A549 (cell line): ENCODE results near the gene MAPRE3. TPM values are rescaled to one million over a fixed set of nuclear protein-coding genes. Genes with fewer than 3 reads are reported as not detected.

ENCODE experiments used
- ATAC-seq, 2 experiments: fragments of 200-7000 bp in 1 of 2; fragments of >200 bp in 1 of 2; cut with Nextera tagmentation in 1 of 2; cut with Tn5 transposase in 1 of 2; 3 replicates each; pipeline versions ENCODE4 v1.8.0 to v1.9.1; 2018 to 2020; ENCODE audit warnings: mild to moderate bottlenecking in 1 of 2, moderate library complexity in 1 of 2
- CTCF ChIA-PET: fragments of 300-600 bp; sonication (Branson Sonifier 250); formaldehyde crosslinking; extraction: SDS; loops from one replicate; lab custom pipeline; 2021; ENCODE audit warnings: antibody characterized with exemption, inconsistent platforms; lab: Yijun Ruan, JAX
- POLR2A ChIA-PET: fragments of 350-600 bp; formaldehyde crosslinking; extraction: SDS; loops from one replicate; lab custom pipeline; 2021; ENCODE audit warnings: antibody characterized with exemption, inconsistent platforms; lab: Yijun Ruan, JAX
- DNase-seq, 2 experiments: peaks; one replicate each; pipeline versions ENCODE4 v3.0.0 to v3.0.0-alpha.2; 2011 to 2016; ENCODE audit warnings: low read depth in 1 of 2, low spot score in 1 of 2
- FAIRE-seq: peaks from 2 replicates; lab custom pipeline; 2011; peaks lifted over from hg19 to GRCh38; lab: Jason Lieb, UNC
- H3K27ac ChIP-seq, 2 experiments: fragments of >200 bp; sonication (Bioruptor Twin); formaldehyde crosslinking; 3 replicates each; pipeline ENCODE4 v1.5.1; 2016 to 2017
- H3K4me1 ChIP-seq: fragments of >200 bp; sonication (Bioruptor Twin); formaldehyde crosslinking; 3 replicates; pipeline ENCODE4 v1.6.1; 2016
- H3K4me2 ChIP-seq: fragments of >200 bp; sonication (Bioruptor Twin); formaldehyde crosslinking; 3 replicates; pipeline ENCODE4 v1.6.1; 2016
- H3K4me3 ChIP-seq: fragments of >200 bp; sonication (Bioruptor Twin); formaldehyde crosslinking; 3 replicates; pipeline ENCODE4 v1.5.1; 2016
- H3K9me3 ChIP-seq: fragments of >200 bp; sonication (Bioruptor Twin); formaldehyde crosslinking; 3 replicates; pipeline ENCODE4 v1.6.1; 2016
- BHLHE40 ChIP-seq: IDR thresholded peaks from 2 replicates; pipeline ENCODE4 v1.6.1; 2012; ENCODE audit warnings: low read depth, low read length, inconsistent platforms
- CBX2 ChIP-seq: fragments of 200-600 bp; sonication (generic); IDR thresholded peaks from 2 replicates; pipeline ENCODE4 v1.6.1; 2016; ENCODE audit warnings: low read depth, mild to moderate bottlenecking, borderline replicate concordance
- CHD2 ChIP-seq: fragments of 150-350 bp; IDR thresholded peaks from 2 replicates; pipeline ENCODE4 v1.6.1; 2014; ENCODE audit warnings: low read length; ENCODE audit not compliant: partially characterized antibody
- EHF ChIP-seq: fragments of 250-450 bp; sonication (Bioruptor Pico); IDR thresholded peaks from 2 replicates; pipeline ENCODE4 v1.5.0; 2020; ENCODE audit warnings: mild to moderate bottlenecking
- EP300 ChIP-seq, 2 experiments: fragments of >200 bp; sonication (Bioruptor Twin); formaldehyde crosslinking; IDR thresholded peaks; 2 replicates in 1 of 2; 3 replicates in 1 of 2; pipeline ENCODE4 v1.6.1; 2016 to 2017
- ESRRA ChIP-seq: fragments of 150-350 bp; IDR thresholded peaks from 2 replicates; pipeline ENCODE4 v1.6.1; 2014; ENCODE audit warnings: mild to moderate bottlenecking, low read length, borderline replicate concordance
- FOSL2 ChIP-seq, 2 experiments: fragments of 450-650 bp in 1 of 2; fragments of >200 bp in 1 of 2; sonication (Bioruptor Twin) in 1 of 2; formaldehyde crosslinking; IDR thresholded peaks; 2 replicates each; pipeline versions ENCODE4 v1.5.0 to v1.6.1; 2016 to 2020; ENCODE audit warnings: mild to moderate bottlenecking in 1 of 2, moderate library complexity in 1 of 2
- GATA3 ChIP-seq: IDR thresholded peaks from 2 replicates; pipeline ENCODE4 v1.6.1; 2012; ENCODE audit warnings: borderline replicate concordance
- HES2 ChIP-seq: fragments of >200 bp; sonication (Bioruptor Twin); formaldehyde crosslinking; IDR thresholded peaks from 2 replicates; pipeline ENCODE4 v1.6.1; 2016
- HEYL ChIP-seq: fragments of 250-450 bp; sonication (Bioruptor Pico); IDR thresholded peaks from 2 replicates; pipeline ENCODE4 v1.8.0; 2021; ENCODE audit warnings: mild to moderate bottlenecking, moderate library complexity
- KDM1A ChIP-seq: fragments of 200-600 bp; sonication (generic); IDR thresholded peaks from 2 replicates; pipeline ENCODE4 v1.6.1; 2016; ENCODE audit warnings: low read depth, mild to moderate bottlenecking
- KDM5A ChIP-seq: fragments of 200-600 bp; sonication (generic); IDR thresholded peaks from 2 replicates; pipeline ENCODE4 v1.6.1; 2016; ENCODE audit warnings: antibody characterized with exemption, mild to moderate bottlenecking
- MYC ChIP-seq: IDR thresholded peaks from 2 replicates; pipeline ENCODE4 v1.6.1; 2012; ENCODE audit warnings: mild to moderate bottlenecking, inconsistent platforms, low read length, improper control_type of control experiment, borderline replicate concordance
- NFE2L2 ChIP-seq: fragments of 150-350 bp; conservative IDR thresholded peaks from 2 replicates; pipeline ENCODE4 v1.6.1; 2014; ENCODE audit warnings: low read length
- RAD21 ChIP-seq, 2 experiments: fragments of >200 bp in 1 of 2; sonication (Bioruptor Twin) in 1 of 2; formaldehyde crosslinking in 1 of 2; IDR thresholded peaks in 1 of 2; conservative IDR thresholded peaks in 1 of 2; 2 replicates in 1 of 2; 3 replicates in 1 of 2; pipeline ENCODE4 v1.6.1; 2012 to 2018; ENCODE audit warnings: inconsistent platforms in 1 of 2
- RARB ChIP-seq: fragments of 250-450 bp; sonication (Bioruptor Pico); IDR thresholded peaks from 2 replicates; pipeline ENCODE4 v1.8.0; 2021; ENCODE audit warnings: mild to moderate bottlenecking, moderate library complexity
- RCOR1 ChIP-seq: fragments of 150-350 bp; IDR thresholded peaks from 2 replicates; pipeline ENCODE4 v1.6.1; 2014; ENCODE audit warnings: antibody characterized with exemption, low read length, low read depth
- RFX5 ChIP-seq: fragments of 450-650 bp; IDR thresholded peaks from 2 replicates; pipeline ENCODE4 v1.7.1; 2014; ENCODE audit warnings: antibody characterized with exemption, mild to moderate bottlenecking, moderate library complexity
- RNF2 ChIP-seq: fragments of 200-600 bp; sonication (generic); IDR thresholded peaks from 2 replicates; pipeline ENCODE4 v1.6.1; 2016; ENCODE audit warnings: low read depth, mild to moderate bottlenecking, antibody characterized with exemption, moderate library complexity, borderline replicate concordance
- SMC3 ChIP-seq: fragments of >200 bp; sonication (Bioruptor Twin); formaldehyde crosslinking; IDR thresholded peaks from 3 replicates; pipeline ENCODE4 v1.6.1; 2018; ENCODE audit warnings: inconsistent platforms
- TFCP2L1 ChIP-seq: fragments of 250-450 bp; sonication (Bioruptor Pico); IDR thresholded peaks from 2 replicates; pipeline ENCODE4 v1.5.0; 2021; ENCODE audit warnings: mild to moderate bottlenecking
- TP53 ChIP-seq: fragments of 250-450 bp; sonication (Bioruptor Pico); IDR thresholded peaks from 2 replicates; pipeline ENCODE4 v1.5.0; 2021; ENCODE audit warnings: mild to moderate bottlenecking, moderate library complexity
- ZC3H11A ChIP-seq: fragments of 450-650 bp; IDR thresholded peaks from 2 replicates; pipeline ENCODE4 v1.6.1; 2014; ENCODE audit warnings: antibody characterized with exemption, mild to moderate bottlenecking
- WGBS: methylation state at CpG from one replicate; pipeline ENCODE4 v1.1.6; 2017; ENCODE audit errors: missing lambda C conversion rate; 5-methylcytosine and 5-hydroxymethylcytosine counted together
- polyA plus RNA-seq, 4 experiments: library from polyadenylated mRNA; depleted of rRNA in 3 of 4; stranded (reverse); fragments of >200 nt; fragmentation: RNase III in 1 of 4; extraction: RNeasy Plus Mini Kit Qiagen cat#74134 plus additional on column Dnase treatment in 1 of 4; gene quantifications; 2 replicates in 3 of 4; 3 replicates in 1 of 4; pipeline ENCODE4 v1.2.3, GENCODE V29; 2011 to 2017
- TF ChIP-seq, protein P1 (sequence below): IDR thresholded peaks from 2 replicates; pipeline ENCODE4 v1.6.1; 2012
- TF ChIP-seq, protein P2 (sequence below): IDR thresholded peaks from 2 replicates; pipeline ENCODE4 v1.6.1; 2012
- TF ChIP-seq, protein P3 (sequence below): fragments of 250-450 bp; sonication (Bioruptor Pico); IDR thresholded peaks from 2 replicates; pipeline ENCODE4 v1.5.0; 2020; ENCODE audit warnings: low read depth, mild to moderate bottlenecking, moderate library complexity
- TF ChIP-seq, protein P4 (sequence below): fragments of 200-600 bp; sonication (generic); IDR thresholded peaks from 2 replicates; pipeline ENCODE4 v1.6.1; 2016; ENCODE audit warnings: antibody characterized with exemption, mild to moderate bottlenecking, moderate library complexity
- TF ChIP-seq, protein P5 (sequence below): IDR thresholded peaks from 2 replicates; pipeline ENCODE4 v1.6.1; 2012; ENCODE audit warnings: low read depth, borderline replicate concordance

The MAPRE3 gene
- polyA plus RNA-seq, 2 of the 4 experiments (the other 2 are of a cell fraction) = 12.1 to 21.5 TPM

GRCh38 chr2:26994983-26995382 lies 24.5 kb downstream of the MAPRE3 start:
- FAIRE-seq (no peak), ATAC-seq (no peak), DNase-seq (no peak)
- no peak overlapping the region for H3K4me2 ChIP-seq
- WGBS = 60% methylated on average over 1 of the region's 1 CpG
- H3K4me1 ChIP-seq = no peaks in the 10 kb centered on the region
- H3K4me3 ChIP-seq = no peak overlapping the region
- no peaks in the 10 kb centered on the region for H3K9me3 ChIP-seq
- ChIA-PET CTCF (interaction anchor here (0.6 to 6.9 kb wide), 10 partner anchors 10 to 308 kb away, joined by 3 to 58 read pairs (median 8); no protein-coding TSS in a partner anchor), POLR2A (no interaction called here)
- H3K27ac ChIP-seq = no peak overlapping the region
- TF ChIP-seq BHLHE40 (no peak), KDM1A (no peak), RAD21 (conservative IDR thresholded peaks at IDR 0.05 in 1 of 2, IDR thresholded peaks at IDR 0.05 in 1 of 2) (no peak), GATA3 (no peak), EHF (no peak), HEYL (CRISPR knock-in tag) (no peak), RFX5 (no peak), MYC (no peak), TP53 (CRISPR knock-in tag) (no peak), CHD2 (no peak), KDM5A (no peak)
- TF ChIP-seq, protein P1, sequence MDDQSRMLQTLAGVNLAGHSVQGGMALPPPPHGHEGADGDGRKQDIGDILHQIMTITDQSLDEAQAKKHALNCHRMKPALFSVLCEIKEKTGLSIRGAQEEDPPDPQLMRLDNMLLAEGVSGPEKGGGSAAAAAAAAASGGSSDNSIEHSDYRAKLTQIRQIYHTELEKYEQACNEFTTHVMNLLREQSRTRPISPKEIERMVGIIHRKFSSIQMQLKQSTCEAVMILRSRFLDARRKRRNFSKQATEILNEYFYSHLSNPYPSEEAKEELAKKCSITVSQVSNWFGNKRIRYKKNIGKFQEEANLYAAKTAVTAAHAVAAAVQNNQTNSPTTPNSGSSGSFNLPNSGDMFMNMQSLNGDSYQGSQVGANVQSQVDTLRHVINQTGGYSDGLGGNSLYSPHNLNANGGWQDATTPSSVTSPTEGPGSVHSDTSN = no peak
- TF ChIP-seq, protein P2, sequence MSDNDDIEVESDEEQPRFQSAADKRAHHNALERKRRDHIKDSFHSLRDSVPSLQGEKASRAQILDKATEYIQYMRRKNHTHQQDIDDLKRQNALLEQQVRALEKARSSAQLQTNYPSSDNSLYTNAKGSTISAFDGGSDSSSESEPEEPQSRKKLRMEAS = no peak

DNA sequence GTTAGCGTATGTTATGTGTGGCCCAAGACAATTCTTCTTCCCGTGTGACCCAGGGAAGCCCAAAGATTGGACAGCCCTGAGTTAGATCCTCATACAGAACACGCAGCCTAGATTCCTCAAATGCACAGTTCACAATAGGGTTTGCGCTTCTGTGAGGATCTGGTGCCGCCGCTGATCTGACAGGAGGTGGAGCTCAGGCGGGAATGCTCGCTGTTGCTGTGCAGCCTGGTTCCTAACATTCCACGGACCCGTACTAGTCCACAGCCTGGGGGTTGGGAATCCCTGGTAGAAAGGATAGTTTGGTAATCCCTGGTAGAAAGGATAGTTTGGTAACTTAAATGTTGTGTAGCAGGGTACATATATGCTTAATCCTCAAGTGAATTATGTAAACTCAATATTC lies 27.0 kb downstream of the MAPRE3 start:
- TF ChIP-seq RAD21 (conservative IDR thresholded peaks at IDR 0.05 in 1 of 2, IDR thresholded peaks at IDR 0.05 in 1 of 2) (no peak), FOSL2 (IDR thresholded peaks at IDR 0.05) (no peak), FOSL2 (CRISPR knock-in tag; IDR thresholded peaks at IDR 0.05) (no peak), HES2 (no peak), SMC3 (no peak), CBX2 (no peak), RCOR1 (no peak), RARB (CRISPR knock-in tag) (no peak), ZC3H11A (no peak), TFCP2L1 (CRISPR knock-in tag) (no peak), NFE2L2 (no peak), ESRRA (no peak), RNF2 (no peak), EP300 (IDR thresholded peaks at IDR 0.05) (no peak)
- TF ChIP-seq, protein P3, sequence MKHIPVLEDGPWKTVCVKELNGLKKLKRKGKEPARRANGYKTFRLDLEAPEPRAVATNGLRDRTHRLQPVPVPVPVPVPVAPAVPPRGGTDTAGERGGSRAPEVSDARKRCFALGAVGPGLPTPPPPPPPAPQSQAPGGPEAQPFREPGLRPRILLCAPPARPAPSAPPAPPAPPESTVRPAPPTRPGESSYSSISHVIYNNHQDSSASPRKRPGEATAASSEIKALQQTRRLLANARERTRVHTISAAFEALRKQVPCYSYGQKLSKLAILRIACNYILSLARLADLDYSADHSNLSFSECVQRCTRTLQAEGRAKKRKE (CRISPR knock-in tag) = no peak
- TF ChIP-seq, protein P4, sequence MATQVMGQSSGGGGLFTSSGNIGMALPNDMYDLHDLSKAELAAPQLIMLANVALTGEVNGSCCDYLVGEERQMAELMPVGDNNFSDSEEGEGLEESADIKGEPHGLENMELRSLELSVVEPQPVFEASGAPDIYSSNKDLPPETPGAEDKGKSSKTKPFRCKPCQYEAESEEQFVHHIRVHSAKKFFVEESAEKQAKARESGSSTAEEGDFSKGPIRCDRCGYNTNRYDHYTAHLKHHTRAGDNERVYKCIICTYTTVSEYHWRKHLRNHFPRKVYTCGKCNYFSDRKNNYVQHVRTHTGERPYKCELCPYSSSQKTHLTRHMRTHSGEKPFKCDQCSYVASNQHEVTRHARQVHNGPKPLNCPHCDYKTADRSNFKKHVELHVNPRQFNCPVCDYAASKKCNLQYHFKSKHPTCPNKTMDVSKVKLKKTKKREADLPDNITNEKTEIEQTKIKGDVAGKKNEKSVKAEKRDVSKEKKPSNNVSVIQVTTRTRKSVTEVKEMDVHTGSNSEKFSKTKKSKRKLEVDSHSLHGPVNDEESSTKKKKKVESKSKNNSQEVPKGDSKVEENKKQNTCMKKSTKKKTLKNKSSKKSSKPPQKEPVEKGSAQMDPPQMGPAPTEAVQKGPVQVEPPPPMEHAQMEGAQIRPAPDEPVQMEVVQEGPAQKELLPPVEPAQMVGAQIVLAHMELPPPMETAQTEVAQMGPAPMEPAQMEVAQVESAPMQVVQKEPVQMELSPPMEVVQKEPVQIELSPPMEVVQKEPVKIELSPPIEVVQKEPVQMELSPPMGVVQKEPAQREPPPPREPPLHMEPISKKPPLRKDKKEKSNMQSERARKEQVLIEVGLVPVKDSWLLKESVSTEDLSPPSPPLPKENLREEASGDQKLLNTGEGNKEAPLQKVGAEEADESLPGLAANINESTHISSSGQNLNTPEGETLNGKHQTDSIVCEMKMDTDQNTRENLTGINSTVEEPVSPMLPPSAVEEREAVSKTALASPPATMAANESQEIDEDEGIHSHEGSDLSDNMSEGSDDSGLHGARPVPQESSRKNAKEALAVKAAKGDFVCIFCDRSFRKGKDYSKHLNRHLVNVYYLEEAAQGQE = no peak
- TF ChIP-seq, protein P5, sequence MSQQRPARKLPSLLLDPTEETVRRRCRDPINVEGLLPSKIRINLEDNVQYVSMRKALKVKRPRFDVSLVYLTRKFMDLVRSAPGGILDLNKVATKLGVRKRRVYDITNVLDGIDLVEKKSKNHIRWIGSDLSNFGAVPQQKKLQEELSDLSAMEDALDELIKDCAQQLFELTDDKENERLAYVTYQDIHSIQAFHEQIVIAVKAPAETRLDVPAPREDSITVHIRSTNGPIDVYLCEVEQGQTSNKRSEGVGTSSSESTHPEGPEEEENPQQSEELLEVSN = no peak
- TF ChIP-seq, all 56 proteins: peak for 0
- 85% methylated on average over 10 of the region's 10 CpGs for WGBS
- Histone ChIP-seq H3K27ac (no peak overlapping the region), H3K4me1 (peaks cover 7% of the 10 kb centered on the region; the same call in 1 of the 3 replicates), H3K4me3 (no peak overlapping the region), H3K4me2 (no peak overlapping the region), H3K9me3 (no peaks in the 10 kb centered on the region)
- CTCF ChIA-PET = interaction anchor here (1.1 to 6.9 kb wide), 6 partner anchors 12 to 151 kb away, joined by 3 to 58 read pairs (median 8); no protein-coding TSS in a partner anchor
- POLR2A ChIA-PET = no interaction called here
- FAIRE-seq (no peak), ATAC-seq (no peak), DNase-seq (no peak)
